SU-DHL-6 (cell line): ENCODE results near the gene PORCN.
A peak's percentile ranks its signal among the peaks of the same experiment; 100 is the strongest.

Source experiments
- H2AFZ ChIP-seq: fragments of 200-600 bp; sonication (generic); 2 replicates; pipeline ENCODE4 v1.6.1; 2014; ENCODE audit warnings: low read depth, mild to moderate bottlenecking, moderate library complexity, mixed read lengths, antibody characterized with exemption, low read length; ENCODE audit not compliant: severe bottlenecking
- H3F3A ChIP-seq: fragments of 200-600 bp; shearing (Covaris generic); 2 replicates; pipeline ENCODE4 v1.6.0; 2016; ENCODE audit warnings: antibody characterized with exemption, mild to moderate bottlenecking; ENCODE audit not compliant: insufficient read depth
- H3K27ac ChIP-seq: fragments of 200-600 bp; sonication (generic); 2 replicates; pipeline ENCODE4 v1.5.1; 2016; ENCODE audit warnings: low read depth, mild to moderate bottlenecking, low read length, moderate library complexity, mixed read lengths
- H3K27me3 ChIP-seq: fragments of 200-600 bp; sonication (generic), shearing (Covaris generic); 2 replicates; pipeline ENCODE4 v1.6.0; 2014; ENCODE audit warnings: mild to moderate bottlenecking, low read length
- H3K36me3 ChIP-seq: fragments of 200-600 bp; sonication (generic); 2 replicates; pipeline ENCODE4 v1.6.1; 2014; ENCODE audit warnings: mild to moderate bottlenecking, low read length, mixed read lengths
- H3K4me2 ChIP-seq: fragments of 300-600, 200-600 bp; shearing (Covaris generic), sonication (generic); 2 replicates; pipeline ENCODE4 v1.6.0; 2014; ENCODE audit warnings: low read length, low read depth, mild to moderate bottlenecking; ENCODE audit not compliant: poor library complexity, severe bottlenecking
- H3K4me3 ChIP-seq: fragments of 200-600 bp; sonication (generic); 2 replicates; pipeline ENCODE4 v1.5.1; 2014; ENCODE audit warnings: antibody characterized with exemption, low read length, mild to moderate bottlenecking, mixed read lengths; ENCODE audit not compliant: insufficient read depth, poor library complexity, severe bottlenecking
- H3K79me2 ChIP-seq: fragments of 200-600 bp; sonication (generic); 2 replicates; pipeline ENCODE4 v1.6.1; 2014; ENCODE audit warnings: mild to moderate bottlenecking, low read length, moderate library complexity; ENCODE audit not compliant: insufficient read depth
- H3K9ac ChIP-seq: fragments of 200-600 bp; sonication (generic); 2 replicates; pipeline ENCODE4 v1.7.0; 2014; ENCODE audit warnings: mild to moderate bottlenecking, low read length
- H3K9me2 ChIP-seq: fragments of 200-600 bp; sonication (generic); replicated peaks from 2 replicates; pipeline ENCODE4 v1.6.1; 2014; ENCODE audit warnings: low read length; ENCODE audit not compliant: insufficient read depth
- H3K9me3 ChIP-seq: fragments of 200-600 bp; sonication (generic); 2 replicates; pipeline ENCODE4 v1.6.1; 2014; ENCODE audit warnings: low read length, mixed read lengths; ENCODE audit not compliant: insufficient read depth
- H4K20me1 ChIP-seq: fragments of 200-600 bp; sonication (generic); 2 replicates; pipeline ENCODE4 v1.6.1; 2014; ENCODE audit warnings: low read depth, mild to moderate bottlenecking, antibody characterized with exemption, low read length, moderate library complexity, mixed read lengths
- CTCF ChIP-seq: fragments of 200-600 bp; sonication (generic); IDR thresholded peaks from one replicate; pipeline ENCODE4 v1.5.1; 2017; ENCODE audit warnings: antibody characterized with exemption, mild to moderate bottlenecking, low read length, moderate library complexity; ENCODE audit not compliant: insufficient read depth, poor library complexity, severe bottlenecking
- EZH2phosphoT487 ChIP-seq: fragments of 200-600 bp; sonication (generic), shearing (Covaris generic); conservative IDR thresholded peaks from 2 replicates; pipeline ENCODE4 v1.6.1; 2018; ENCODE audit warnings: mild to moderate bottlenecking, antibody characterized with exemption, low read length, moderate library complexity, mixed read lengths

Gene PORCN

GRCh38 chrX:48520976-48521352 is 12.2 kb downstream of the PORCN start:
- peak overlapping the region; percentile 52 for H3K4me3 ChIP-seq
- H4K20me1 ChIP-seq, result no peaks in the 10 kb centered on the region
- peak overlapping the region; percentile 6 for H2AFZ ChIP-seq
- H3K36me3 ChIP-seq, result 0 out of 2 replicates have a peak, but pooled peaks cover 5% of the 10 kb centered on the region
- H3K9ac ChIP-seq, result peak overlapping the region; percentile 96
- no peaks in the 10 kb centered on the region for H3K9me2 ChIP-seq
- H3K79me2 ChIP-seq, result peaks cover 27% of the 10 kb centered on the region
- H3K4me2 ChIP-seq, result peak overlapping the region; percentile 85
- no peaks in the 10 kb centered on the region for H3K27me3 ChIP-seq
- no peaks in the 10 kb centered on the region for H3K9me3 ChIP-seq
- TF ChIP-seq CTCF (no peak), EZH2phosphoT487 (no peak)
- H3F3A ChIP-seq, result peaks cover 13% of the 10 kb centered on the region; the same call in 1 of the 2 replicates
- H3K27ac ChIP-seq, result peak overlapping the region; percentile 82

GRCh38 chrX:48521353-48522243 is 12.8 kb downstream of the PORCN start, which contains the start of gene EBP:
Gene EBP, plus strand, starts transcription at chrX:48521808. Its CDS starts 1,964 bp downstream, at chrX:48523772.
- Histone ChIP-seq H3K27ac (peak within 1 kb of the TSS; percentile 82), H2AFZ (peak within 1 kb of the TSS; percentile 6), H3K9me2 (no peaks in the 10 kb centered on the region), H3K9me3 (no peaks in the 10 kb centered on the region), H3K4me3 (peak within 1 kb of the TSS; percentile 82), H3K36me3 (0 out of 2 replicates have a peak, but pooled peaks cover 5% of the 10 kb centered on the region), H3K9ac (peak within 1 kb of the TSS; percentile 96), H4K20me1 (no peaks in the 10 kb centered on the region), H3F3A (peaks cover 13% of the 10 kb centered on the region; the same call in 1 of the 2 replicates), H3K79me2 (peaks cover 27% of the 10 kb centered on the region), H3K4me2 (peak within 1 kb of the TSS; percentile 85), H3K27me3 (no peaks in the 10 kb centered on the region)
- no peak for TF ChIP-seq CTCF
- no peak for TF ChIP-seq EZH2phosphoT487

GRCh38 chrX:48522291-48522690 is 13.5 kb downstream of the PORCN start:
- Histone ChIP-seq H3K79me2 (peaks cover 27% of the 10 kb centered on the region), H3K9ac (peak overlapping the region; percentile 96), H4K20me1 (no peaks in the 10 kb centered on the region), H3K9me3 (no peaks in the 10 kb centered on the region), H3K27me3 (no peaks in the 10 kb centered on the region), H3K4me3 (peak overlapping the region; percentile 82), H3K27ac (peak overlapping the region; percentile 82), H3F3A (peaks cover 13% of the 10 kb centered on the region; the same call in 1 of the 2 replicates), H3K36me3 (0 out of 2 replicates have a peak, but pooled peaks cover 5% of the 10 kb centered on the region), H3K9me2 (no peaks in the 10 kb centered on the region), H2AFZ (no peak overlapping the region), H3K4me2 (peak overlapping the region; percentile 69)
- no peak for TF ChIP-seq CTCF
- TF ChIP-seq EZH2phosphoT487, result no peak
